ENCODE measurements around the gene HOXD4.
A peak's percentile ranks its signal among the peaks of the same experiment; 100 is the strongest.

HOXD4 gene

DNA sequence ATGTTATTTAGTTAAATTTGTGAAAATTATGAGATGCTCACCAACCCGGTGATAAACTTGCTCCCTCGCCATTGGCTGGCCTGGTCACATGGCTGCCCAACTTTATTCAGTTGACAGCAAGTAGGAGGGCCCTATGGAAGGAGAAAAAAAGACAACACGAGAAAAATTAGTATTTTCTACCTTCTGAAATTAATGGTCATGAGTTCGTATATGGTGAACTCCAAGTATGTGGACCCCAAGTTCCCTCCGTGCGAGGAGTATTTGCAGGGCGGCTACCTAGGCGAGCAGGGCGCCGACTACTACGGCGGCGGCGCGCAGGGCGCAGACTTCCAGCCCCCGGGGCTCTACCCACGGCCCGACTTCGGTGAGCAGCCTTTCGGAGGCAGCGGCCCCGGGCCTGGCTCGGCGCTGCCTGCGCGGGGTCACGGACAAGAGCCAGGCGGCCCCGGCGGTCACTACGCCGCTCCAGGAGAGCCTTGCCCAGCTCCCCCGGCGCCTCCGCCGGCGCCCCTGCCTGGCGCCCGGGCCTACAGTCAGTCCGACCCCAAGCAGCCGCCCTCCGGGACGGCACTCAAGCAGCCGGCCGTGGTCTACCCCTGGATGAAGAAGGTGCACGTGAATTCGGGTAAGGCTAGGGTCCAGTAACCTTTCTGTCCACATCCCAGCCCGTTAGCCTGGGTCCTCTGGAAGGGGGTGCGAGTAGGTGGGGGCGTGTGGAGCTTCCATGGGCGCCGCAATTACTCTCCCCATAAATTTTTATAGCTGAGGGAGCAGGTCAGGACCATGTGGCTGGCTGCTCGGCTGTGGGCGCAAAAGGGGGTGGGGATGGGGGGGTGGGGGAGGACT lies at the start of gene HOXD4:
Gene HOXD4 (plus strand): TSS at position 109 of the 846 bp plus-strand sequence. CDS start 84 bp downstream, at position 193.
- DNase-seq, result no peak

DNA sequence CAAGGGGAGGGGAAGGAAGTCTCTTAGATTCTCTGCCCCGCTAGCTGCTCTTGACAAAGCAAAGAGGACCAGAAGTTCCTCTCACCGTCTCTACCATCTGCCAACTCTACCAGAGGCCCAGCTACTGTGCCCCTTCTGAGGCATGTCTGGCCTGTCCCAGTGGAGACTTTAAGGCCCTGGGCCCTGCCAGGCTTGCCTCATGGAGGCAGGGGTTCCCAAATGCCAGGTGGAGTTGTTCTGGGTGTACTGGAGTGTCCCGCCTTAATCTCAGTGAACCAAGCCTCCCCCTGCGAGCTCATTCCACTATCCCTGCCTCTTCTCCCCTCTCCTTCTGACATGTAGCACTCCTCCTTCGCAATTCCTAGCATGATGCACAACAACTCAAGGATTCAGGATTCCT lies 49.5 kb upstream of the HOXD4 start:
- peak in 1 of 2 experiments; percentile 13 for DNase-seq

DNA sequence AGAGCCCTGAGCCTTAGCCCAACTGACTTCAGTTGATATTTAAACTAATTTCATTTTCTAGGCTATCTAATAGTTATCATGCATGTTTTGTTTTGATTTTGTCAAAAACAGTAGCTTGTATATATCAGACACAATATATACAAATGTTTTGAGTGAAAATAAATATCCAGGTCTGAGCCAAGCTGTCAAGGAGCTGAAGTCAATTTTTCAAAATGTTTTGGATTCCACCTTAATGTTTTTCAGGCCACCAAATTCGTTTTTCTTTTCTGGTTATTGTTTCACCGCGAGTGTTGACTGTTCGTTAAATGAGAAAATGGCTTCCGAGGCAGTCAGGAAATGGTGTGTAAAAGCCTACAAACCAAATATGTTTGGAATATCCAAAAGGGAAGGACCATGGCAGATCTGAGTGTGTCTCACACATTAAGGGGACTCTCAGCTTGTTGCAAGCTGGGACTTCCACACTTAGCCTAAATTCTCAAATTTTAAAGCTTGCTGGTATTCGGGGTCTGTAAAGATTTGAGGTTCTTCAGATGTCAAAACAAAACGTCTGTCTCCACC lies 49.0 kb upstream of the HOXD4 start:
- DNase-seq, result no peak

DNA sequence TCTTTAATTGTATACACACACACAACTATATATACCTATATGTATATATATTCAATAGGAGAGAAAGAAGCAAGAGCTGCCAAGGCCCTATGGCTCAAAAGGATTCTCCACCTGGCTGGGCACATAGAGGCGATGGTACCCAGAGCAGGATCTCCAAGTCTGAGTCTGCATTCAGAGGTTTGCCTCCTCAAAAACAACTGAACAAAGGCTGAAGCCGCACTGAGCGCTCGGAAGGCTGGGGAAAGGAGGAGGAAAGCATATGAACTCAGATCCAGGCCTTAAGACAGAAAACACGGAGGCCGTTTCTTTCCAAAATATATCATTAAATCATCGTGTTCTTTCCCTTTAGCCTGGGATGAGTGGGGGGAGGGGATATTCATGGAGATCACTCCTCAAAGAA lies 48.2 kb upstream of the HOXD4 start:
- DNase-seq, result peak in 1 of 2 experiments; percentile 10

DNA sequence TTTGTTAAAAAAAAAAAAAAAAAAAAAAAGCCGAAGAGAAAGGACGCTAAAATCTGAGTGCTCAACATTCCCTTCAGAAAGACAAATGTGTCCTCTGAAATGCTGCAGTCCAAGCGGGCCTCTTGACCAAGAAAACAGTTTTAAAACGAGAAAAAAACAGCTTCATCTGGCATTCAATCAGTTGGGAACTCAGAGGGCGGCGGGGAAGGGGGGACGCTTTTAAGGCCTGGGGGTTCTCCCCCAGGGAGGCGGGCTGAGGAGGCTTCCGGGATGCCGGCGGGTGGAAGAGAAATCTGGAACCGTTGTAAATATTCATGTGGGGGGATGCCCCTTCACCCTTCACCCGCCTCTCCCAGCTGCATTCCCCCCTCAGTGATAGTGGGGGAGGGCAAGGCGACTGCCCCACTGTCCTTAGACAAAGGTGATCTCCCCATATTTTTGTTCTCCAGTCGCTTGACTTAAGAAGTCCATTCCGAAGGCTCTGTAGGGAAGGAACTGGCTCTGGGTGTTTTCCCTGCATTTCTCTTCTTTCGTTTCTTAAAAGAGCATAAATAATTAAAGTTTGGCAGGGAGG lies 47.5 kb upstream of the HOXD4 start:
- peak in 1 of 2 experiments; percentile 13 for DNase-seq

DNA sequence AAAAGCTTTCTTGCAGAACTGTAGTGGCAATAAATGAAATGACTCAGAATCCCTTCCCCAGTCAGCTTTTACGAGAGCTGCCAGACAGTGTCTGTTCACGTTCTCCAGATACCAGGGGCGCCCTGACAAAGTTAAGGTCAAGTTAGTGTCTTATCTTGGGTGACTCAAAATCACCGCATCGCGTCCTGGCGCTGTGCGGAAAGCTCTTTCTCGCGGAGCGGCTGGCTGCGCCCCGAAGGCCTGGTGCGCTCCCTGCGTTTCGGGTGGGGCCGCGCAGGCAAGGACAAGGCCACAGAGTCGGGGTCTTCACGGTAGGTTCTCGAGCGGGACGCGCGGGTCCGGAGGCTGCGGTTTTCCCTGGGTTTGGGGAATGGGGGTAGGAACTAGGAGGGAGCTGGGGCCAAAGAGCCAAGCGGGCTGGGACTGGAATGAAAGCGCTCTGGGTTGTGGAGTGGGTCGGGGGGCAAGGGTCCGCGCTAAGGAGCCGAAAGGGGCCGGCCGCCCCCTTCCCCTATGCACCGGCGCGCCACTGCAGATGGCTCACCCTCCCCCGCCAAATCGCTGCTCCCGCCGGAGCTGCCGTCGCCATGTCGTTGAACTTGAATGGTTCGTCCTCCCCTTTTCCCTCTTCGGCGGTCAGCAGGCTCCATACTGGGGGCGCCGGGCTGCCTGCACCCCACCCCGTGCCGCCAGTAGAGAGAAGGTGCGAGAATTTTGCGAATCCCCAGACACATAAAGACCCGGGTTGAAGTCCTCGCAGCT lies 46.9 kb upstream of the HOXD4 start:
- DNase-seq, result peak in 1 of 2 experiments; percentile 20

DNA sequence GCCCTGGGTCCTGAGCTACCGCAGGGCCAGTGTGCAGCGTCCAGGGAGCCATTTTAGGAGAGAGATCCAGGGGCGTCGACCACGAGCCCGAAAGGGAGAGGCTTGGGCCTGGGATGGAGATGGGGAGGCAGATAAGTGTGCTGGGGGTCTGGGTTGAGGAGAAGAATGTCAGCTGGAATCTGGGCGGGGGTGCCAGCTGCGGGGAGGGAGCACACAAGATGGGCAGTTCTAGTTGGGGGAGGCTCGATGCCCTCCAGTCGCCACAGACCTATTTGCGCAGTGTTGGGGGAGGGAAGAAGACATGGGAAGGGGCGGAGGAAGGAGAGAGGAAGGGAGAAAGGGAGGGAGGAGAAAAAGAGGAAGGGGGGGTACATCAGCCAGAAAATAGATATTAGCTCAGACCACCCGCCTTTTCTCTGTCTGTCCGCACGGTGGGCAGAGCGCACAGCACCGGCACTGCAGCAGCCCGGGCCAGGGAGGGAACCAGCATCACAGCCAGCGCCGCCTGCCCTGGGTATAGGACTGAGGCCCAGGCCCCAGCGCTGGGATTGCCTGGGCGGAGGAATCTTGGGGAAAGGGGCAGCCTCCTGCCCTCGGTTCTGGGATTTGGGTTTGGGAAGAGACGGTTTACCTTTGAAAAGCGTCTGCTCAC lies 46.1 kb upstream of the HOXD4 start:
- DNase-seq, result peak in 1 of 2 experiments; percentile 14

DNA sequence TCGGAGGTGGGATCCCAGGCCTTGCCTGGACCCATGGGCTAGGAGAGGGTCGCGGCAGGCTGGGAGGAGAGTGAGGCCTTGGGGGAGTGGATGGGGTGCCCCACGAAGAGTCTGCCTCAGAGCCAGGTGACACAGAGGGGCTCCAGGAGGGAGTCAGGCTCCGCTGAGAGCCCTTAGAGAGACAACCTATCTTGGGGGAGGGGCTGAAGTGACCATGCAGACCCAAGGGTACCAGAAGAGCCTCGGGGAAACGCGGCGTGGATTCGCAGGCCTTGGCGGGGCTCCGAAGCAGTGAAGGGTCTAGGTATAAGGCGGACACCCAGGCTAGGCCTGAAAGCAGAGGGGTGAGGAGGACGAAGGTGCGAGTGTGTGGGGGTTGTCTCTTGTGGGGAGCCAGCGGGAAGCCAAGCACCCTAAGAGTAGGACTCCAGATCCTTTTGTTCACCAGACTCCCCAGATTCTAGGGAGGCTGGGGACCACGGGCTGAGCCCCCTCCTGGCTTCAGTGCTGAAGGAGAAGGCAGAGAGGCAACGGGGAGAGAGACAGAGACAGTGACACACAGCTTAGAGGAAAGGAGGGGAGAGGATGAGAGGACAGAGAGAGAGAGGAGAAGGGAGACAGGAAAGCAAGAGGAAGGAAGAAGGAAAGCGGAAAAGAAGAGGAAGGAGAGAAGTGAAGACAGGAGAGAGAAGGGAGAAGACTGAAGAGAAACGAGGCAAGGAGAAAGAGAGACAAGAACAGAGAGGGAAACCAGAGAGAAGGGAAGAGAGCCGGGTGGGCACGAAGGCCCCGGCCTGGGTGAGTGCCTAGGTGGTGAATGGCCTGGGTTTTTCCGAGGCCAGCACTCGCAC lies 45.4 kb upstream of the HOXD4 start:
- DNase-seq, result peak in 1 of 2 experiments; percentile 18

DNA sequence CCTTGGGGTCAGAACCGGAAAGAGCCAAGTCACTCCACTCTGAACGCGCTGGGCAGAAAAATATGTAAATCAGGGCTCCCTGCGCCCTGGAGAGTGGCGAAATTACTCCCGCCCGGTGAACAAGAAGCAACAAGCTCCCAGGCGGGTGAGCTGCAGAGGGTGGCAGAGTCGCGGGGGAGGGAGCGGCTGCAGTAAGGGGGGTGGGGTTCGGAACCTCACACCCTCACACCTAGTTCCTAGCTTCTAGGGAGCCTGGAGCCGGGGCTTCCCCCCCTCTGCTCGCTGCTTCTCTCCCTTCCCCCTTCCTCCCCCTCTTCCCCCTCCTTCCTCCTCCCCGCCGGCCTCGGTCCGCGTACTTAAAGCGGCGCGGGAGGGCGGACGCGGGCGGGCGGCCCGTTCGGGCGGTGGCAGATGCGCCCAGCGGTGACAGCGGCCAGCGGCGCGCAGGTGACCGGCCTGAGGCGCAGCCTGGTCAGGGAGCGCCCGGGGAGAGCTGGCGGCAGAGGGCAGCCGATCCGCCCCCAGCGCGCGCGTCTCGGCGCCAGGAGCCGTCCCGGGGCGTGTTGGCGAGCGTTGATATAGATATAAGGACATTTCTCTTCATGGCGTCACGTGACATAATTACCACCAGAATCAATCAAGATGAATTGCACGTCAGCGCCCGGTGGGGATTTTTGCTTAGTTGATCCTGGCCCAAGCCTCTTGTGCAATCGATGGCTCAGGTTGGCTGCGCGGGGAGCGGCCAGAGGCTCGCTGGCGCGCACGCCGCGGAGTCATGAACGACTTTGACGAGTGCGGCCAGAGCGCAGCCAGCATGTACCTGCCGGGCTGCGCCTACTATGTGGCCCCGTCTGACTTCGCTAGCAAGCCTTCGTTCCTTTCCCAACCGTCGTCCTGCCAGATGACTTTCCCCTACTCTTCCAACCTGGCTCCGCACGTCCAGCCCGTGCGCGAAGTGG lies 44.5 kb upstream of the HOXD4 start, which contains the start of gene HOXD11:
Gene HOXD11 (plus strand): TSS at position 700 of the 959 bp plus-strand sequence. CDS start 76 bp downstream, at position 776.
- DNase-seq, result peak in 1 of 2 experiments; percentile 44

DNA sequence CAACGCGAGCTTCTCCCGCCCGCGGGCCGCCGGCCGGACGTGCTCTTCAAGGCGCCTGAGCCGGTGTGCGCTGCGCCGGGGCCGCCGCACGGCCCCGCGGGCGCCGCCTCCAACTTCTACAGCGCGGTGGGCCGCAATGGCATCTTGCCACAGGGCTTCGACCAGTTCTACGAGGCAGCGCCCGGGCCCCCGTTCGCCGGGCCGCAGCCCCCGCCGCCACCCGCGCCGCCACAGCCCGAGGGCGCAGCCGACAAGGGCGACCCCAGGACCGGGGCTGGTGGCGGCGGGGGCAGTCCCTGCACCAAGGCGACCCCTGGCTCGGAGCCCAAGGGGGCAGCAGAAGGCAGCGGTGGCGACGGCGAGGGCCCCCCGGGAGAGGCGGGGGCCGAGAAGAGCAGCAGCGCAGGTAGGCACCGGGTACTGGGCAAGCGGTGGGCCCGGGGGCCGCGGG lies 43.6 kb upstream of the HOXD4 start:
- peak in 1 of 2 experiments; percentile 18 for DNase-seq

DNA sequence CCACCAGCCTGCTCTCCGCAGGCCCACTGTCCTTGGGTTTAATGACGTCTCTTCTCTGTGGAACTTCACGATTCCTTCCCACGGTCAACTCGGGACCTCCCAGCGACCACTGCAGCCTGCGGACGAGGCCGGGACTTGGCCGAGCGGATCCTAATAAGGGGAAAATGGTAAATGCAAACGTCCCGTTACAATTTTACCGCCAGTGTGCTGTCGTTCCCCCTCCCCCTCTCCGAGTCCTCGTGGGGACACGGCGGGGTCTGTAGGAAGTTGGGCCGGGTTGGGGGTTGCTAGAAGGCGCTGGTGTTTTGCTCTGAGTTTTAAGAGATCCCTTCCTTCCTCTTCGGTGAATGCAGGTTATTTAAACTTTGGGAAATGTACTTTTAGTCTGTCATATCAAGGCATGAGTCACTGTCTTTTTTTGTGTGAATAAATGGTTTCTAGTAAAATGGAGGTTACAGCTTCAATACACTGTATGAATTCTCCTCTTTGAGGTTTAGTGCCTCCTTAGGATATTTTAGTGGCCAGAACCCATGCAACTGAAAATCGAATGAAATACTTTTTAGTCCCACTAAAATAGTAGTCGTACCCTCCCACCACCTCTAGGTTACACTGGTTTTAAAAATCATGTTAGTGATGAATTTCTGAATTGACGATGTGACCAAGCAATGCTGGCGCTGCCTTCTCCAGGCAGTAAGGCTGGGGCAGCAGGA lies 42.0 kb upstream of the HOXD4 start:
- DNase-seq, result peak in 1 of 2 experiments; percentile 13

DNA sequence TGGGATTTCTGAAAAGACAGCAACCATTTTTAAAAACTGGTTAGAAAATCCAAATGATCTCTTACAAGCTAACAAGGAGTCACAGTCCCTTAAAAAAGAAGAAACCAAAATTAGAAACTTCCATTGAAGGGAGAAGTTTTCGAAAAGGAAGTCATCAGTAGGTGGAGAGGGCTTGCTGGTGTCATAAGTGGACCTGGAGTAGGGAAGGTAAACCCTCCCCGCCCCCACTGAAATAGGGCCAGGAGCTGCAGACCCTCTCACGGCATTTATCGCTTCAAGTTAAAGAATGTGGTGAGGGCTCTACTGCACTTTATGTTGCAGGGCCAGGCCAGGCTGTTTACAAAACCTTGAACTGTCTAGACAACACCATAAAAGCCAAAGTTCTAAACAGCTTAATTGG lies 41.4 kb upstream of the HOXD4 start:
- peak in 1 of 2 experiments; percentile 10 for DNase-seq

DNA sequence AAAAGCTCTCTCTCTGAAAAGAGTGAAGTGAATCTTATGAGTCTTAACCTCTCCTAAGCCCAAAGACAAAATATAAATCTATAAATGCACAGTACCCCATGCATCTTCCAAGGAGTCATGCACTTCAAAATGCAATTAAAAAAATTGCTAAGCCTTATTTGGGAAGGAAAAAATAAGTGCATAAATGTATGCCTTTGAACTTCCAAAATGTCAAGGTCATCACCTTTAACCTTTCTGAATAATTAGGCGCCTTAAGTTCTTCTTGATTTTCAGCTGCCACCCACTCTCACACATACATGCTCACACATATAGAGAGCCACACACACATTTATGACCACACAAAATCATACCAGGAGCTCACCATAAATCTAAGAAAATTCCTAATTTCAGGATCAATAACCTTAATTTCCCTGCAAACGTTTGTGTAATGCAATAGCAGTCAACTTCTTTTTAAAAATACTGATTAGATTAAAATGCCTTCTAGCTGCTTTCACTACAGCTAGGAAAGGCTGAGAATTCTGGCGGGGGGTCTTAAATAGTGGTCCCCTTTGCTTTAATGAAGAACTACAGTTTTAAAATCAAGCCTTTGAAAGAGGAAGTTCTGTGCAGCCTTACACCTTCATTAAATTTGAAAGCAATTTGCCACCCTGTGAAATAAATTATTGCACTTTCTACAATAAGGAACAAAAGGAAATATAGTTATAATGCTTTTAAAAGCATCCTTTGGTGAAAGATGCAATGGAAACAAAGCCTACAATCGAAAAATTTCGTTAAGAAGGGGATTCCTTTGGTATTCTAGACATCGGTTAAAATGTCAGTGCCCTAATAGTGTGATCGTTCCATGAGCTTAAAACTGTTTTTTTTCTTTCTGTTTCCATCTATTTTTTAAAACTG lies 40.7 kb upstream of the HOXD4 start:
- DNase-seq, result no peak

DNA sequence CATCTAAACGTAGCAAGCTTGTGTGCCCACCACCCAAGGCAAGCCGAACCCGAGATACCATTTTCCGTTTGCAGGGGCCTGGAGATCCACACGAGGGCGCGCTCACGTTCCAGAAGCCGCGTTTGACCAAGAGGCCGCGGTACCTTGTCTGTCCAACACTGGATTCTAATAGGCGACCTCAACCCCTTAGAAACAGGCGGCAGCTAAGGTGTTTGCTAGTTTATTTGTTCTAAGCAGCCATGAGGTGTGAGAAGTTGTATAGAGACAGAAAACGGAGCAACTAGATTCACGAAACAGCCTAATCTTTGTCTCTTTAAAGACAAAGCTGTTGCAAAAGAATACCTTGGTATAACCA lies 40.1 kb upstream of the HOXD4 start:
- peak in 1 of 2 experiments; percentile 54 for DNase-seq

DNA sequence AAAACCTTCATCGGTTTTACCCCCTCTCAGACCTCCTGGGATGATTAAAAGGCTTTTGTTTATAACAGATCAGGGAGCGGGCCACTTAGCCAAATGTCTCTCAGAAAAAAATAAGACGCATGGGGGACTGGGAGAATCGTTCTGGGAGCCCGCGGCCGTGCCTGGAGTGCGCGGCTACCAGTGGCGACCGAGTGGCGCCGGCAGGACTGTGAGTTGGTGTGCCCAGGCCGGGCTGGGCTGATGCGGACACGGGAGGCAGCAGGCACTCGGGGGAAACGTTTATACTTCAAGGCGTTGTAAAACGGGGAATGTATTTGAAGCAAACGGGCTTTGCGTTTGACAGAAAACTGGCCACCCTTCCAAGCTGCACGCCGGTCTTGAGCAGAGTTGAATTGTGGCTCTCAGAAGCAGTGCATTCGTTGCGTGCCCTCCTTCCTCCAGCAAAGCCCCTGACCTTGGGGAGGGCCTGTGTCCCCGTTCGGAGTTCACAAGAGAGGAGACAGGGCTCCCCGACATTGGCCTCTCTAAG lies 39.4 kb upstream of the HOXD4 start:
- peak in 1 of 2 experiments; percentile 17 for DNase-seq

DNA sequence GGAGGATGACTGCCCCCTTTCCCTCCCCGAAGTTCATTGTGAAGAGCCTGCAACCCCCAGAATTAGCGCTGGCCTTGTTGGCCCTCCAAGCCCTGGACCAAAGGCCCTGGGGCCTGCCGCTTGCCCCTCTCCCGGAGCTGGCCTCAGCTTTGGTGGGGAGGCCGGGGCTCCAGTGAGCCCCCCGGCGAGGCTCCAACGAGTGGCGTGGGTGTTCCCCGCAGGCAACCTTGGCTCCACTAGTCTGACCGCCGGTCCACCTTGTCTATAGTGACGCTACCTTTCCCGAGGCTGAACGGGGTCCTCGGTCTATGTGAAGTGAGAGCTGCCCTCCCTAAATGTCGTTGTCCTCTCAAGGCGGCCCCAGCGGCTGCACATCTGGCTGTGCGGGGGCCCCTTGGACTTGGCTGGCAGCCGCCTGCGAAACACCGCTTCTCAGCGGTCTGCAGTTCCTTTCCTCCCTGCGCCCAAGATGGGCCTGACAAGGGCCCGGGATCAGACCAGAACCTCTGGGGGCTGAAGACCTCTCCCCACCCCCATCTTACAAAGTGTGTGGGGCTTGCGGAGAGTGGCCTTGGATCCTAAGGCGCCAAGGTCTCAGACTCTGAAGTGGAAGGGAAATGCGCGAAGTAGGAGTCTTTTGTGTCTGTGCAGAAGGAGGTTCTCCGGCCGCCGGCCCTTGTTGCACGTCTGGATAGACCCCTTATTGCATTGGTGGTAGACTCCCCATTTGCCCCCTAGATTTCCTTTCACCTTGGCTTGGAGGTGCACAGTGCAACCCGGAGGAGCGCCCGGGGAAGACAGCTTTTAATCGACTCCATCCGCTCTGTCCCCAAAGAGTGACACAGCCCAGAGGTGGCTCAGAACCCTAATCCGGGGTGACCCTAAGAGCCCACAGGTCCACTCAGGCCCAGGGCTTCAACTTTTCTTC lies 38.7 kb upstream of the HOXD4 start:
- DNase-seq, result peak in 1 of 2 experiments; percentile 17
